Measurements from ENCODE around the gene SEMA5A. TPM values are rescaled to one million over a fixed set of nuclear protein-coding genes. Genes with fewer than 3 reads are reported as not detected.

SEMA5A gene
- total RNA-seq, 4 donors from 2014 or later, result 13.4 to 22.3 (median 18.5) TPM

DNA sequence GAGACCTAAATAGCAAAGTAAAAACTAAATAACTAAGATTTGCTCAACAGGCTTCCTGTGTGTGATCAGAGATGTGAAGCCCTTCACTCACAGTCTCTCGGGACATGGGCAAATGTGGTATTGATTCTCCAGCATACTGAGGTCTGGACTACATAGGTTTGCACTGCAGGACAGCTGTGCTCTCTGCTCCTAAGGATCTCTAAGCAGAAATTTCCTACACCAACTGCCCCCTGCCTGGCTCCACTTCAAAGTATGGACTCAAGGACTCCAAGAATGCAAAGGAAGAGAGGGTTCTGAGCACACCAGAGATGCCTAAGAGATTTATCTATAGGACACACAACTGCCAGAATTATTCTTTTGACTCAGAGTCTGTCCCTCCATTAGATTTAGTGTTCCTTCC, 487.2 kb downstream of the SEMA5A start:
- WGBS, 2 donors, result 69 to 84% methylated on average over 1 of the region's 1 CpG
- no peak for DNase-seq (ENCODE audit: low spot score in 2 of 2)
- no peak for TF ChIP-seq POLR2A (IDR thresholded peaks at IDR 0.05)
- no peak for TF ChIP-seq CTCF (IDR thresholded peaks at IDR 0.05)
- H3K4me3 ChIP-seq (ENCODE audit: low read depth, poor library complexity, severe bottlenecking), result no peak overlapping the region
- intact Hi-C loops (cut with DNase I; ENCODE audit: low total_unique reads), result no loop called here

GRCh38 chr5:9058161-9058560, 487.7 kb downstream of the SEMA5A start:
- H3K4me3 ChIP-seq (ENCODE audit: low read depth, poor library complexity, severe bottlenecking), result no peak overlapping the region
- no peak for DNase-seq (ENCODE audit: low spot score in 2 of 2)
- intact Hi-C loops (cut with DNase I; ENCODE audit: low total_unique reads), result no loop called here
- TF ChIP-seq CTCF (IDR thresholded peaks at IDR 0.05), result no peak
- TF ChIP-seq POLR2A (IDR thresholded peaks at IDR 0.05), result no peak

DNA sequence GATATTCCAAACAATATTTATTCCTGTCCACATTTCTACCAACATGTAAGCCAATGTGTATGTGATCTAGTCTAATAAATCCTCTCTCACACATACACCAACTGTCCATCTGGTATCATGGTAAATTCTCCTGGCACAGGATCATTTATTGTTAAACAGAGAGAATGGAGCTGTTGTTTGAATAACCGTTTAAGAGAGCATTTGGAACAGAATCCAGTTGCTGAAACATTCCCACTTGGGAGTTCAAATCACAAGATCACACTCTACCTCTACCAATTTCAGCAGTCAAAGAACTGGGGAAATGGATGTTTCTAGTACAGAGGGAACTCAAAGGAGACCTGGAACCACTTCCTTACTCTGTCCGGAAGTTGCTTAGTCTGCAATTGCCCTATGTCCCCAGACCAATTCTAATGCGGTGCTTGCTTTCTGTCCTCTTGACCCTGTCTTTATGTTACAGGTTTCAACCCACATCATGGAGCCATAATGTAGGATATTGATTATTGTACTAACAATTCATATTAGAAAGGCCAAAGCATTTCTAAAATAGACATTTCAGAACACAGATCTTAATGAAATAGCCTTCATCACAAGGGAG, 488.4 kb downstream of the SEMA5A start:
- no peak for DNase-seq (ENCODE audit: low spot score in 2 of 2)
- 61 to 79% methylated on average over 3 of the region's 3 CpGs for WGBS, 2 donors
- intact Hi-C loops (cut with DNase I; ENCODE audit: low total_unique reads), result no loop called here
- TF ChIP-seq POLR2A (IDR thresholded peaks at IDR 0.05), result no peak
- no peak for TF ChIP-seq CTCF (IDR thresholded peaks at IDR 0.05)
- H3K4me3 ChIP-seq (ENCODE audit: low read depth, poor library complexity, severe bottlenecking), result no peak overlapping the region

DNA sequence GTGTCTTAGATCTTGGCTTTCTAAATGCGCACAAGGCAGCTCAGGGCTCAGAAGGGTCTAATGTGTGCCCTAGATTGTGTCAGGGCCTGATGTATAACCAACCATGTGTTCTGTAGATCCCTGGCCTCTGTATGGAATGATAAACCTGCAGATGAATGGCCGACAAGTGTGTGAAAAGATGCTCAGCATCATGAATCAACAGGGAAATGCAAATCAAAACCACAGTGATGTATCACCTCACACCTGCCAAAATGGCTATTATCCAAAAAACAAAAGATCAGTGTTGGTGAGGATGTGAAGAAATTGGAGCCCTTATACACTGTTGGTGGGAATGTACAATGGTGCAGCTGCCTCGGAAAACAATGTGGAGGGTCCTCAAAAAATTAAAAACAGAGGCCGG, 489.8 kb downstream of the SEMA5A start:
- no peak overlapping the region for H3K4me3 ChIP-seq (ENCODE audit: low read depth, poor library complexity, severe bottlenecking)
- intact Hi-C loops (cut with DNase I; ENCODE audit: low total_unique reads), result no loop called here
- no peak for DNase-seq (ENCODE audit: low spot score in 2 of 2)
- TF ChIP-seq CTCF (IDR thresholded peaks at IDR 0.05) (no peak), POLR2A (IDR thresholded peaks at IDR 0.05) (no peak)
- 83 to 89% methylated on average over 4 of the region's 4 CpGs for WGBS, 2 donors

DNA sequence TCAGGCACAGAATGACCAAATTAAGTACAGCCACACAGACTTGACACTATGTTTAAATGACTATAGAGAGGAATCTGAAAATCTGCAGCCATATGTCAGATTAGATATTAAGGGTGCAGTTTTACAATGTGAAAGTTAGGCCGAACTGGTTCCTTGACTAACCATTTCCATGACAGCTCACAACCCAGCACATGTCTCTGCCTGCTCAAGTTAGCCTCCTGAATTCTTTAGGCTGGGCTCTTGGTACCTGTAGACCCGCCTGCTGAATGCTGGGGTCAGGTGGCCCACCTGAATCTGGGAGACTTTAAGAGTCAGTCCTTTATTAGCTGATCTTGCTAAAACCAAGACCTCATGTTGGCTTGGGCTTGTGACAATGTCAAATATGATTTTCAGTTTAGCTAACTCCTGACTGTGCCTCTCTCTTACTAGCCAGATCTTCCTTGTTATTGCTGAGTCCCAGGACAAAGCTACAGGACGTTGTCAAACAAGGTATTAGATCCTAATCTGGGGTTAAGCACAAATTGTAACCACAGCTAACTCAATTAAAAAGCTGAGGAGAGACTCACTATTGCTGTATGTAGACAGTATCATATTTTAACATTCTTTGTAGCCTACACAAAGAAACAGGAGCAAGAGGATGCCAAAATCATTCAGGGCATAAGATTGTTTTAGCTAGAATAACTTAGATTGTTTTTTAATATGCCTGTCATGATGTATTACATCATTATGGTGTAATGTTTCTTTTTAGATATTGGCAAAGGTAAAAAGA, 490.9 kb downstream of the SEMA5A start:
- WGBS, 2 donors, result 49 to 55% methylated on average over 3 of the region's 3 CpGs
- intact Hi-C loops (cut with DNase I; ENCODE audit: low total_unique reads), result no loop called here
- TF ChIP-seq POLR2A (IDR thresholded peaks at IDR 0.05), result no peak
- no peak for TF ChIP-seq CTCF (IDR thresholded peaks at IDR 0.05)
- H3K4me3 ChIP-seq (ENCODE audit: low read depth, poor library complexity, severe bottlenecking), result no peak overlapping the region
- DNase-seq (ENCODE audit: low spot score in 2 of 2), result no peak

Data from lower leg skin (tissue), 4 donors.